ENCODE data around the gene EIF4EBP3.

Gene EIF4EBP3

GRCh38 chr5:140557136-140557805, 9.8 kb downstream of the EIF4EBP3 start, which contains the start of gene SRA1:
TSS of gene SRA1 (minus strand) at chr5:140557473. CDS start at chr5:140557452, 21 bp downstream.
- DNase-seq = peak; percentile 67 to 89 (median 76)

GRCh38 chr5:140557965-140558364, 10.5 kb downstream of the EIF4EBP3 start:
- no peak for DNase-seq

GRCh38 chr5:140558542-140558941, 11.1 kb downstream of the EIF4EBP3 start:
- DNase-seq = no peak

- no peak for DNase-seq
These were observed 12.8 kb downstream of the EIF4EBP3 start for GRCh38 chr5:140560227-140560626.

GRCh38 chr5:140561753-140562523, 14.5 kb downstream of the EIF4EBP3 start:
- DNase-seq = no peak

GRCh38 chr5:140563596-140563995, 16.1 kb downstream of the EIF4EBP3 start:
- DNase-seq = no peak

- peak; percentile 90 to 100 (median 96) for DNase-seq
These were observed 16.9 kb downstream of the EIF4EBP3 start, which contains the start of the genes APBB3 and SLC35A4 for GRCh38 chr5:140564196-140565023. TSS of gene APBB3 (minus strand) at chr5:140564598. CDS start at chr5:140564245, 353 bp downstream. TSS of gene SLC35A4 (plus strand) at chr5:140564828. CDS start at chr5:140567170, 2,342 bp downstream.

GRCh38 chr5:140565024-140565779, 17.7 kb downstream of the EIF4EBP3 start:
- no peak for DNase-seq

GRCh38 chr5:140565780-140566095, 18.3 kb downstream of the EIF4EBP3 start:
- no peak for DNase-seq

GRCh38 chr5:140566665-140567064, 19.2 kb downstream of the EIF4EBP3 start:
- no peak for DNase-seq

GRCh38 chr5:140567136-140567818, 19.8 kb downstream of the EIF4EBP3 start:
- no peak for DNase-seq

GRCh38 chr5:140567871-140568270, 20.4 kb downstream of the EIF4EBP3 start:
- DNase-seq = no peak

GRCh38 chr5:140568443-140569063, 21.1 kb downstream of the EIF4EBP3 start:
- DNase-seq = no peak

- peak in 1 of 5 experiments; percentile 55 for DNase-seq
These were observed 21.7 kb downstream of the EIF4EBP3 start for GRCh38 chr5:140569197-140569596.

- no peak for DNase-seq
These were observed 22.6 kb downstream of the EIF4EBP3 start for GRCh38 chr5:140570058-140570457.

- no peak for DNase-seq
These were observed 23.0 kb downstream of the EIF4EBP3 start for GRCh38 chr5:140570488-140570887.

GRCh38 chr5:140571105-140571504, 23.6 kb downstream of the EIF4EBP3 start:
- DNase-seq = no peak

- DNase-seq = no peak
These were observed 26.2 kb downstream of the EIF4EBP3 start for GRCh38 chr5:140573683-140574082.

GRCh38 chr5:140574165-140574564, 26.7 kb downstream of the EIF4EBP3 start:
- DNase-seq = no peak

GRCh38 chr5:140575309-140575708, 27.8 kb downstream of the EIF4EBP3 start:
- no peak for DNase-seq

GRCh38 chr5:140576776-140577201, 29.3 kb downstream of the EIF4EBP3 start:
- DNase-seq = no peak
